GM12878 (cell line): Measurements from ENCODE around the gene KIF3A. TPM values are rescaled to one million over a fixed set of nuclear protein-coding genes. Genes with fewer than 3 reads are reported as not detected.

Experiments used
- ATAC-seq: fragments of 200-7000 bp; cut with Tn5 transposase; 3 replicates; pipeline ENCODE4 v1.9.1; 2020; ENCODE audit warnings: mild to moderate bottlenecking, moderate library complexity
- BruUV-seq: library from RNA; stranded (reverse); fragments of 400-500 nt; replicated peaks from 2 replicates; lab custom pipeline; 2021; lab: Mats Ljungman, UMichigan
- CTCF ChIA-PET: fragments of 300-600 bp; sonication (Branson Sonifier 250); formaldehyde crosslinking; extraction: SDS; loops from one replicate; lab custom pipeline; 2021; ENCODE audit warnings: inconsistent platforms; lab: Yijun Ruan, JAX
- POLR2A ChIA-PET: fragments of 350-600 bp; formaldehyde crosslinking; extraction: SDS; loops from one replicate; lab custom pipeline; 2021; ENCODE audit warnings: inconsistent platforms; lab: Charles Lee
- RAD21 ChIA-PET: fragments of 300-600 bp; sonication (Branson Sonifier 250); formaldehyde crosslinking; loops from one replicate; lab custom pipeline; 2023; ENCODE audit warnings: antibody characterized with exemption; ENCODE audit not compliant: unreplicated experiment; lab: Charles Lee
- SMC1A ChIA-PET: fragments of 300-600 bp; sonication (Branson Sonifier 250); formaldehyde crosslinking; loops from one replicate; lab custom pipeline; 2023; ENCODE audit not compliant: unreplicated experiment, uncharacterized antibody; lab: Charles Lee
- DNase-seq: peaks from one replicate; pipeline ENCODE4 v3.0.0-alpha.2; 2011; ENCODE audit warnings: low read depth, low spot score
- FAIRE-seq: peaks from 3 replicates; lab custom pipeline; 2011; peaks lifted over from hg19 to GRCh38; lab: Jason Lieb, UNC
- H2AFZ ChIP-seq: 2 replicates; pipeline ENCODE4 v1.6.0; 2011; ENCODE audit warnings: low read depth, low read length, control low read depth; ENCODE audit not compliant: control insufficient read depth
- H3K27ac ChIP-seq: 2 replicates; pipeline ENCODE4 v1.5.1; 2011; ENCODE audit warnings: control low read depth; ENCODE audit not compliant: control insufficient read depth, insufficient read depth
- H3K27me3 ChIP-seq, 2 experiments: replicated peaks in 1 of 2; 2 replicates each; pipeline versions ENCODE4 v1.6.0 to v1.6.1; 2011; ENCODE audit warnings: low read length in 1 of 2; ENCODE audit not compliant: control insufficient read depth in 2 of 2, insufficient read depth in 2 of 2
- H3K36me3 ChIP-seq, 2 experiments: 2 replicates each; pipeline ENCODE4 v1.5.1; 2011; ENCODE audit warnings: low read length in 1 of 2; ENCODE audit not compliant: control insufficient read depth in 2 of 2, insufficient read depth in 2 of 2
- H3K4me1 ChIP-seq: 2 replicates; pipeline ENCODE4 v1.6.1; 2011; ENCODE audit warnings: mild to moderate bottlenecking, low read length, moderate library complexity, mixed read lengths; ENCODE audit not compliant: control insufficient read depth, insufficient read depth
- H3K4me2 ChIP-seq: 2 replicates; pipeline ENCODE4 v1.6.0; 2011; ENCODE audit warnings: control low read depth; ENCODE audit not compliant: control insufficient read depth, insufficient read depth
- H3K4me3 ChIP-seq: fragments of 200-600 bp; sonication (generic); 2 replicates; pipeline ENCODE4 v1.5.1; 2016
- H3K79me2 ChIP-seq: 2 replicates; pipeline ENCODE4 v1.6.0; 2011; ENCODE audit warnings: low read length; ENCODE audit not compliant: control insufficient read depth, insufficient read depth
- H3K9ac ChIP-seq: 2 replicates; pipeline ENCODE4 v1.8.0; 2011; ENCODE audit warnings: low read length, control low read depth, mixed read lengths; ENCODE audit not compliant: control insufficient read depth, insufficient read depth
- H3K9me3 ChIP-seq: replicated peaks from 3 replicates; pipeline ENCODE4 v1.5.1; 2011; ENCODE audit warnings: mild to moderate bottlenecking, low read length; ENCODE audit not compliant: control insufficient read depth, insufficient read depth
- H4K20me1 ChIP-seq: 2 replicates; pipeline ENCODE4 v1.6.0; 2011; ENCODE audit not compliant: control insufficient read depth, insufficient read depth
- BHLHE40 ChIP-seq, 2 experiments: fragments of 450-650 bp in 1 of 2; IDR thresholded peaks; 2 replicates each; pipeline ENCODE4 v1.6.1; 2011 to 2017; ENCODE audit warnings: low read depth in 2 of 2, borderline replicate concordance in 1 of 2, improper control_type of control experiment in 1 of 2, low read length in 1 of 2, mild to moderate bottlenecking in 1 of 2
- EGR1 ChIP-seq, 2 experiments: IDR thresholded peaks; 1 replicate in 1 of 2; 2 replicates in 1 of 2; pipeline ENCODE4 v1.6.1; 2011 to 2012; ENCODE audit warnings: low read depth in 2 of 2, low read length in 2 of 2, borderline replicate concordance in 1 of 2, mild to moderate bottlenecking in 1 of 2, moderate library complexity in 1 of 2
- IRF4 ChIP-seq: IDR thresholded peaks from 2 replicates; pipeline ENCODE4 v1.6.1; 2011; ENCODE audit warnings: low read depth, low read length
- MXI1 ChIP-seq: fragments of 150-350 bp; IDR thresholded peaks from 2 replicates; pipeline ENCODE4 v1.6.1; 2011; ENCODE audit warnings: low read depth, mild to moderate bottlenecking, inconsistent platforms, low read length, improper control_type of control experiment
- WGBS: methylation state at CpG from one replicate; pipeline ENCODE4 v1.1.6; 2016; ENCODE audit warnings: low lambda C conversion rate; ENCODE audit not compliant: insufficient replicate concordance, insufficient coverage; ENCODE audit errors: missing lambda C conversion rate; 5-methylcytosine and 5-hydroxymethylcytosine counted together
- in situ Hi-C: fragments of 300-500 bp; cut with MboI; formaldehyde crosslinking; loops from 9 replicates; pipeline ENCODE4 v1.14.3; 2018; ENCODE audit warnings: mixed read lengths
- intact Hi-C: fragments of 100-400 bp; cut with micrococcal nuclease; formaldehyde crosslinking; loops from one replicate; pipeline ENCODE4 v1.14.2; 2022; ENCODE audit not compliant: unreplicated experiment
- polyA plus RNA-seq, 11 experiments: library from polyadenylated mRNA; depleted of rRNA in 4 of 11; unstranded in 6 of 11; stranded (reverse) in 5 of 11; fragments of >200 nt; fragmentation: Nextera tagmentation in 4 of 11; fragmentation: Illumina TruSeq in 1 of 11; extraction: Ambion mirVana in 4 of 11; extraction: Trizol in 1 of 11; gene quantifications; 1 replicate in 1 of 11; 2 replicates in 10 of 11; pipeline versions ENCODE4 v1.2.1 to v1.2.3, GENCODE V29; 2011 to 2016; ENCODE audit warnings: inconsistent platforms in 2 of 11, missing spikeins in 2 of 11, low read depth in 1 of 11
- total RNA-seq, 4 experiments: library from RNA; depleted of rRNA in 3 of 4; stranded (reverse); fragments of >200 nt in 3 of 4; fragmentation: Illumina TruSeq in 1 of 4; extraction: Trizol in 1 of 4; gene quantifications; 2 replicates each; pipeline versions ENCODE4 v1.2.1 to v1.2.3, GENCODE V29; 2013 to 2021
- TF ChIP-seq, protein P1 (sequence below): IDR thresholded peaks from 2 replicates; pipeline ENCODE4 v1.6.1; 2012; ENCODE audit warnings: low read length, inconsistent platforms

KIF3A gene
- total and polyA plus RNA-seq, 10 of the 15 experiments (the other 5 are each of a cell fraction or from before 2014, with no cell fraction given): 2.7 to 36.5 (median 10.0) TPM

DNA sequence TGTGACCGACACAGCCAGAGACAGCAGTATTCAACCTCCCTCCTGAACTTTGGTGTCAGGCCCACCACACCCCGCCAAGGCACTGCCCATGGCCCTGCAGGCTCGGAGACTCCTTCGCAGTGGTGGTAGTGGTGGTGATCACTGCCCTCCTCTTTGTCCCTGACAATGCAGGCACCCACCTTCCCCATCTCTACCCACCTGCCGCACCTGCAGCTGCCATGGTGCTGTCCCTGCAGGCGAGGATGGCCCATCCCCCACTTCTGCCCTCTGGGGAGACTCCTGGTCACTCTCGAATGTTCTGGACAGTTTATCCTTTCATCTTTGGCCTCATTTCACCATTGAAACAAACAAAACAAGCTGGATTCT lies 67.9 kb downstream of the KIF3A start:
- BruUV-seq: no TSS peak
- ATAC-seq: no peak
- CTCF ChIA-PET: interaction anchor here (0.7 to 1.5 kb wide), 2 partner anchors 13 to 20 kb away, joined by 3 read pairs; no protein-coding TSS in a partner anchor

More for the DNA sequence above, 67.9 kb downstream of the KIF3A start:
- H4K20me1 ChIP-seq: no peaks in the 10 kb centered on the region
- H2AFZ ChIP-seq: no peak overlapping the region
- 84% methylated on average over 7 of the region's 7 CpGs for WGBS
- H3K4me1 ChIP-seq: peaks cover 24% of the 10 kb centered on the region
- H3K36me3 ChIP-seq: no peaks in the 10 kb centered on the region
- intact Hi-C loops: no loop called here
- no peaks in the 10 kb centered on the region for H3K79me2 ChIP-seq
- no peak overlapping the region for H3K27ac ChIP-seq
- in situ Hi-C loops: no loop called here
- FAIRE-seq (no peak), DNase-seq (no peak)
- H3K9me3 ChIP-seq: no peaks in the 10 kb centered on the region
- H3K9ac ChIP-seq: no peak overlapping the region
- ChIA-PET SMC1A (interaction anchor here (11.4 kb wide), 1 partner anchor 7 kb away, joined by 156 read pairs; the partner anchor contains the start of gene IL13), RAD21 (interaction anchor here (0.8 to 1.9 kb wide), 4 partner anchors 25 to 151 kb away, joined by 3 to 6 read pairs (median 3); no protein-coding TSS in a partner anchor), POLR2A (interaction anchor here (1.0 to 11.2 kb wide), 4 partner anchors 7 to 68 kb away, joined by 3 to 118 read pairs (median 3); partner anchors contain the start of genes IL13 and KIF3A)
- TF ChIP-seq, protein P1, sequence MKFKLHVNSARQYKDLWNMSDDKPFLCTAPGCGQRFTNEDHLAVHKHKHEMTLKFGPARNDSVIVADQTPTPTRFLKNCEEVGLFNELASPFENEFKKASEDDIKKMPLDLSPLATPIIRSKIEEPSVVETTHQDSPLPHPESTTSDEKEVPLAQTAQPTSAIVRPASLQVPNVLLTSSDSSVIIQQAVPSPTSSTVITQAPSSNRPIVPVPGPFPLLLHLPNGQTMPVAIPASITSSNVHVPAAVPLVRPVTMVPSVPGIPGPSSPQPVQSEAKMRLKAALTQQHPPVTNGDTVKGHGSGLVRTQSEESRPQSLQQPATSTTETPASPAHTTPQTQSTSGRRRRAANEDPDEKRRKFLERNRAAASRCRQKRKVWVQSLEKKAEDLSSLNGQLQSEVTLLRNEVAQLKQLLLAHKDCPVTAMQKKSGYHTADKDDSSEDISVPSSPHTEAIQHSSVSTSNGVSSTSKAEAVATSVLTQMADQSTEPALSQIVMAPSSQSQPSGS: no peak
- no peak for TF ChIP-seq MXI1
- no peak for TF ChIP-seq IRF4
- TF ChIP-seq BHLHE40 (IDR thresholded peaks at IDR 0.05; ENCODE audit: borderline replicate concordance in 1 of 2, low read depth in 2 of 2, low read length in 1 of 2): no peak
- no peak for TF ChIP-seq EGR1 (IDR thresholded peaks at IDR 0.05; ENCODE audit: borderline replicate concordance in 1 of 2, low read depth in 2 of 2, low read length in 2 of 2)
- H3K4me2 ChIP-seq: no peak overlapping the region
- H3K4me3 ChIP-seq: no peak overlapping the region
- no peaks in the 10 kb centered on the region for H3K27me3 ChIP-seq
